ENCODE results near the gene ADPRM.

The ADPRM gene

DNA sequence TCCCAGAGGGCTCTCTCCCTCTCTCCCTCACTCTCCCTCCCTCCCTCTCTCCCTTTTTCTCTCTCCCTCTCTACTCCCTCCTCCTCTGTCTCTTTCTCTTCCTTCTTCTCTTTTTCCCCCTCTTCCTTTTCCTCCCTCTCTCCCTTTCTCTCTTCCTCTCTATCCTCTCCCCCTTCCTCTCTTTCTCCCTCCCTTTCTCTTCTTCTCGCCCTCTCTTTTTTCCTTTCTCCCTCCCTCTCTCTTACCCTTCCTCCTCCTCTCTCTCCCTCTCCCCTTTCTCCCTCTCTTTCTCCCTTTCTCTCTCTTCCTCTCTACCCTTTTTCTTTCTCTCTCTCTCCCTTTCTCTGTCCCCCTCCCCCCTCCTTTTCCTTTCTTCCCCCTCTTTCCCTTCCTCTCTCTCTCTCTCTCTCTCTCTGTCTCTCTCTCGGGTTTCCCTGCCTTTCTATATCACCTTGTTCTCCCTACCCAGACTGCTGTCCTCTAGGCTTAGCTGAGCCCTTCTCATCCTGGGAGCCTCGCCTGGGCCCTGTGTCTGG, 58.3 kb downstream of the ADPRM start:
- TF ChIP-seq, protein P1, sequence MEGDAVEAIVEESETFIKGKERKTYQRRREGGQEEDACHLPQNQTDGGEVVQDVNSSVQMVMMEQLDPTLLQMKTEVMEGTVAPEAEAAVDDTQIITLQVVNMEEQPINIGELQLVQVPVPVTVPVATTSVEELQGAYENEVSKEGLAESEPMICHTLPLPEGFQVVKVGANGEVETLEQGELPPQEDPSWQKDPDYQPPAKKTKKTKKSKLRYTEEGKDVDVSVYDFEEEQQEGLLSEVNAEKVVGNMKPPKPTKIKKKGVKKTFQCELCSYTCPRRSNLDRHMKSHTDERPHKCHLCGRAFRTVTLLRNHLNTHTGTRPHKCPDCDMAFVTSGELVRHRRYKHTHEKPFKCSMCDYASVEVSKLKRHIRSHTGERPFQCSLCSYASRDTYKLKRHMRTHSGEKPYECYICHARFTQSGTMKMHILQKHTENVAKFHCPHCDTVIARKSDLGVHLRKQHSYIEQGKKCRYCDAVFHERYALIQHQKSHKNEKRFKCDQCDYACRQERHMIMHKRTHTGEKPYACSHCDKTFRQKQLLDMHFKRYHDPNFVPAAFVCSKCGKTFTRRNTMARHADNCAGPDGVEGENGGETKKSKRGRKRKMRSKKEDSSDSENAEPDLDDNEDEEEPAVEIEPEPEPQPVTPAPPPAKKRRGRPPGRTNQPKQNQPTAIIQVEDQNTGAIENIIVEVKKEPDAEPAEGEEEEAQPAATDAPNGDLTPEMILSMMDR (conservative IDR thresholded peaks at IDR 0.05; ENCODE audit: low read depth, low read length) = no peak
- DNase-seq (ENCODE audit: low read depth) = no peak
- H3K4me3 ChIP-seq (ENCODE audit: low read depth, low read length) = no peak overlapping the region

DNA sequence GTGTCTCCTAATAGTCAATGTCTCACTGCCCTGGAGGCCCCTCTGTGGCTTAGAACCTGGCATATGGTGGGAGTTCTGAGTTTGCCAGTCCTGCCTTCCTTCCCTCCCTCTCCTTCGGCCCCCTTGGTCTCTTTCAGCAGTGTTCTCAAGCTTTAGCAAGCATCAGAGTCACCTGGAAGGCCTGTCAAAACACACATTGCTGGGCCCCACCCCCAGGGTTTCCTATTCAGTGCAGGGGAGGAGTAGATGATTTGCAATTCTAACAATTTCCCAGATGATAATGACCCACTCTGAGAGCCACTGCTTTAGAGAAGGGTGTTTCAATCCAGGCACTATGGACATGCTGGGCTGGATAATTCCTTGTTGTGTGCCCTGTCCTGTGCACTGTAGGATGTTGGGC, 58.8 kb downstream of the ADPRM start:
- TF ChIP-seq, protein P1 (conservative IDR thresholded peaks at IDR 0.05; ENCODE audit: low read depth, low read length) = no peak
- no peak overlapping the region for H3K4me3 ChIP-seq (ENCODE audit: low read depth, low read length)
- no peak for DNase-seq (ENCODE audit: low read depth)

DNA sequence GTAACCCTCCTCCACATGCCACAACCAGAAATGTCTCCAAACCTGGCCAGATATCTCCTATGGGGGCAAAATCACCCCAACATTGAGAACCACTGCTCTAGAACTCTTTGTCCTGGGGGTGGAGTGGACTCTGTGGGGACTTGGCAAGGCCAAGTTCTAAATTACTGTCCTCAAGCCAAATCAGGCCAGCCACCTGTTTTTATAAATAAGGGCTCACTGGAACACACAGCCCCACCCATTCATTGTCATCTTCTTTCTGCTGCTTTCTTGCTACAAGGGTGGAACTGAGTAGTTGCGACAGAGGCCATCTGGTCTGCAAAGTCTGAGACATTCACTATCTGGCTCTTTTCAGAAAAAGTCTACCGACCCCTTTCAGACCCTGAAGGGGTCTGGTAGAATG, 59.2 kb downstream of the ADPRM start:
- TF ChIP-seq, protein P1 (conservative IDR thresholded peaks at IDR 0.05; ENCODE audit: low read depth, low read length) = no peak
- H3K4me3 ChIP-seq (ENCODE audit: low read depth, low read length) = no peak overlapping the region
- DNase-seq (ENCODE audit: low read depth) = no peak

DNA sequence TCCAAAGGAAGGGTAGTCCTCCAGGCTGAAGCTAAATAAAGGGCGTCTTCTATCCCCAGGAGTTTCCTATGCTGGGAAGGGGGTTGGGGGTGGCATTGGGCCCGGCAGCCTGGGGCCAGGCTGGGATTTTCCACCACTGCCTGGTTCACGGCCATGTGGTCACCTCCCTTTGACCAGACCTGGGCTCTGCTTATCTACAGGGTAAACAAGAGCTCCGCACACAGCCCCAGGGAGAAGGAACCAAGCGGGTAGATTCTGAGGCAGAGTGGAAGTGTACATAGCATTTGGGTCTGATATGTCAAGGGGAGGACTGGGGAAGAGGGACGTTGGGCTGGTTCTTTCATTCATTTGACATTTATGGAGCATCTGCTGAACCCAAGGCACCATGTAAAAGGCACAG, 59.7 kb downstream of the ADPRM start:
- H3K4me3 ChIP-seq (ENCODE audit: low read depth, low read length) = no peak overlapping the region
- no peak for DNase-seq (ENCODE audit: low read depth)
- TF ChIP-seq, protein P1 (conservative IDR thresholded peaks at IDR 0.05; ENCODE audit: low read depth, low read length) = no peak

DNA sequence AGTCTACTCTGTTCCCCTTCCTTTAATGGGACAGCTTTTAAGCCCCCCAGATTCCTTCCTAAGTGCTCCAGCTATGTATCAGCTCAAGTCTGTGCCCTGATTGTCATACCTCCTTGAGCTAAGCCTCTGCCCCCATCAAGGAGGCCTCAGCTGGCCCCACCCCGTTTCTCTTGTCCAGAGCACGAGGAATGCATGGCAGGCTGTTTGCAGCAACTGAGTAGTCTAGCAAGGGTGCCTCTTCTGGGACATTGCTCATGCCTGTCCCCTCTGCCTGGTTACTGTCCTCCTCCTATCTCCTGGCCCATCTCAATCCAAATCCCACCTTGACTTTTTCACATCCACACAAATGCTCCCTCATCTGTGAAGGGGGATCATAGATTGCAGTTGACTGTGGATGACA, 60.3 kb downstream of the ADPRM start:
- no peak overlapping the region for H3K4me3 ChIP-seq (ENCODE audit: low read depth, low read length)
- TF ChIP-seq, protein P1 (conservative IDR thresholded peaks at IDR 0.05; ENCODE audit: low read depth, low read length) = no peak
- no peak for DNase-seq (ENCODE audit: low read depth)

DNA sequence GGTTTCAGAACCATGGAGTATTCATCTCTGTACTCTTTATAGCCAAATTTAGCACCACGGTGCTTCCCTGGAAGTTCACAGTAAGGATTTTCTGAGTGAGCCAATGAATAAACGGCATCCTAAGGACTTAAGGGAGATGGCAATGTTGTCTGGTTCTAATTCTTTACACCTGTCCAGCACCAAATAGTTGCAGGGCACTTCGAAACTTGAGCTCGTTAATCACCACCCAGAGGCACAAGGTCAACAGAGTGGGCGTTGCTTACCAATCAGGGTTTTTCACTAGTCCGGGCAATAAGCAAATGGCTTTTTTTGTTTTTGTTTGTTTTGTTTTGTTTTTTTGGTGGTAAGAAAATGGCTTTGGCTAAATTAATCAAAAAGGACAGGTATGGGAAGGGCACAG, 60.7 kb downstream of the ADPRM start:
- TF ChIP-seq, protein P1 (conservative IDR thresholded peaks at IDR 0.05; ENCODE audit: low read depth, low read length) = no peak
- no peak overlapping the region for H3K4me3 ChIP-seq (ENCODE audit: low read depth, low read length)
- DNase-seq (ENCODE audit: low read depth) = no peak
